ENCODE measurements around the gene CMTR1. TPM values are rescaled to one million over a fixed set of nuclear protein-coding genes. Genes with fewer than 3 reads are reported as not detected.

CMTR1 gene
- total RNA-seq, 1 experiment from 2014 or later = 22.6 TPM

- DNase-seq (ENCODE audit: low spot score) = no peak
Measured at GRCh38 chr6:37513155-37513554, 80.1 kb downstream of the CMTR1 start.

DNA sequence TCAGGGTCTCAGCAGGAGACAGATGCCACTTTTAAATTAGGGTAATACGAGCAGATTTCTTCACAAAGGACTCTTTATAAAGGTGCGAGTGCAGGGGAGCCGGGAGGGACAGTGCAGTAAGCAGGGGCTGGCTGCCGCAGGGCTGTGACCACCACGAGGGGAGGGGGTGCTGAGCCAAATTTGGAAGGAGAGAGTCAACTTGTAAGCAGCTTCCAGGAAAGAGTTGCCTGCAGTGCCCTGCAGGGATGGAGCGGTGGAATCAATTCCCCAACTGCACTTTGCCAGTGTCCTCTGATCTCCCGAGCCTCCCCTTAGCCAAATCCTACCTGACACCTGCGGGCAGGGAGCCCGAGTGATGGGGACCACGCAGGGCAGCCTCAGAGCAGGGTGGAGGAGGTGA is 80.6 kb downstream of the CMTR1 start:
- DNase-seq (ENCODE audit: low spot score) = no peak

DNA sequence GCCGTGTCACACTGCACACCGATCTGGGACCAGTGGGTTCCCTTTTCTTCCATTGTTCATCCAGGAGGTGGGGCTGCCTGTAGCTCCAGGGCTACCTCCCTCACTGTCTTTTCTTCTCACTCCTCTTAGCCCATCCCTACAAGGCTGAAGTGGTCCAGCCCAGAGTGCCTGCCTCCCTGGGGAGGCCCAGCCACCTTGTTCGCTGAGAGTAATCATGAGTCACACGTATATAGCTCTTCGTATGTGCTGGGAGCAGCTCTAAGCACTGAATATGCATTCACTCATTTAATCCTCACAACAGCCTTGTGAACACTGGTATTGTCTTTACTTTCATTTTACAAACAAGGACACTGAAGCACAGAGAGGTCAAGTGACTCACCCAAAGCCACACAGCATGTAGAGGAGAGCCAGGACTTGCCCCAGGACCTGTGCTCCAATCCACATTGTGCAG is 81.3 kb downstream of the CMTR1 start:
- peak; percentile 60 for DNase-seq (ENCODE audit: low spot score)

DNA sequence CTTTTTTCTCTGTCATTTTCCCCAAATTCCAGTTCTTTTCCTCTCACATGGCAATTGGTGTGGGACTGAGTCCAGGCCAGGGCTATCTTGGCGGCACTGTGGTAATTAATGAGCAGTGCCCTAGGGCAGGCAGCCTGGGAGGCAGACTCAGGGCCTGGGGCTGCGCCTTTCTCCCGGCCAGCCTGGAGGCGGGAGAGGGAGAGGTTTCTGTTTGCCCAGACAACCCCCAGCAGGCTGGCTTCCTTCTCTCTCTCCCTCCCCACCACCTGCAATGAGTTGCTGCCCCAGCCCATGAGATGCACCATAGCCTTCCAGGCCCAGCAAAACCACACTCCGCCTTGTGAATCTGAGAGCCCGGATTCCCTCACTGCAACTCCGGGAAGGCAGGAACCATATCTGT is 81.8 kb downstream of the CMTR1 start:
- no peak for DNase-seq (ENCODE audit: low spot score)

GRCh38 chr6:37515712-37516075 is 82.7 kb downstream of the CMTR1 start:
- no peak for DNase-seq (ENCODE audit: low spot score)

DNA sequence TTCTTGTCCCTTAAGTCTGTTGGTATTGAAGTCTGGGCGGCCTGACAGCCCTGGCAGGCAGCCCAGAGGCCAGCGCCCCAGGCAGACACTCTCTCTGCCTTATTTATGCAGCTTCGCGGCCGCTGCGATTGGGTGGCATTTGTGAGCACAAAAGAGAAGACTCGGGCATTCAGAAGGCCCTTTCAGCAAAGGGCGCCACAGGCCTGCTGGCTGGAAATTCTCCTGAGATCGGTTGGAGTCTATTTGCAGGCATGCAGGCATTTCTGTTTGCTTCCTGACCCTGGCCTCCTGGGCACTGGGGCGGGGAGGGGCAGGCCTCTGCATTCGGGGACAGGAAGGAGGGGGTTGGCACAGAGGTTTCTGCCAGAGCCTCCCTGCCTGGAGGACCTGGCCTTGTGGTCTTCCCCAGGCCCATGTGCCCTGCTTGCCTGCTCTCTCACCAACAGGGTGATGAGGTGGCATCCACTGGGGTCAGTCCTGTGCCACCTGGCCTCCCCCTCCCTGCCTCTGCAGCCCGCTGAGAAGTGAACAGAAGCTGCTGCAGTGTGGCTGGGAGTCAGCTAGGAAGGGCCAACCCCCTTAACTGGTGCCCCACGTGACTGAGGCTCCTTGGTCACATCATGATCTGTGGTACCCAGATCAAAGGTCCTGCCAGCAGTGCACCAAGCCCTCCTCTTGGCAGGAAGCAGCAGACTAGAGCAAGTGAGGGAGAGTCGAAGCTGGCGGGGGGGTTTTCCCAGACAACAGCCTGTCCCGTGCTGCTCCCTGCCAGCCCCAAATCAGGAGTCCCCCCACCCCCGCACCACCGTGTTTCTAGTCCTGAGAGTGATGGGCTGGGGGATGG is 83.3 kb downstream of the CMTR1 start:
- DNase-seq (ENCODE audit: low spot score) = peak; percentile 82

DNA sequence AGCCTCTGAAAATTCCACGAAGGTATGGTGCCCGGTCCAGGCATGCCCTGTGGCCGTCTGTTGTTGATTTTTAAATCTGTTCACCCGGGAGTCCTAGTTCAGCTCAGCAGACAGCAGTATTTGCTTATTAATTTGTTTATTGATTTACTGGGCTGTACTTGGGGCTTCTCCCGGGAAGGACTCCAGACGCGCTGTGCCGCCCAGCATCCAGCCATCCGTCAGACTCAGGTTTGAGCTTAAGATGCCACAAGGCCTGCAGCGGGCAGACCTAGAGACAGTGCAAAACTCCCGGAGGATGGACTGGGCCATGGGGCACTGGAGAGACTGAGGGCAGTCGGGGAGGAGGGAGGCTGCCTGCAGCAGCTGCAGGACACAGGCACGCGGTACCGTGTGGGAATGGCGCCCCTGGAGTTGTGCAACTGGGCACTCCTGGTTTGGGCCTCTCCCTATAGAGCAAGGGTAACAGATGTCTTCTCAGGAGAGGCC is 83.9 kb downstream of the CMTR1 start:
- DNase-seq (ENCODE audit: low spot score) = peak; percentile 25

- DNase-seq (ENCODE audit: low spot score) = peak; percentile 83
Measured at GRCh38 chr6:37517411-37517812, 84.4 kb downstream of the CMTR1 start.

DNA sequence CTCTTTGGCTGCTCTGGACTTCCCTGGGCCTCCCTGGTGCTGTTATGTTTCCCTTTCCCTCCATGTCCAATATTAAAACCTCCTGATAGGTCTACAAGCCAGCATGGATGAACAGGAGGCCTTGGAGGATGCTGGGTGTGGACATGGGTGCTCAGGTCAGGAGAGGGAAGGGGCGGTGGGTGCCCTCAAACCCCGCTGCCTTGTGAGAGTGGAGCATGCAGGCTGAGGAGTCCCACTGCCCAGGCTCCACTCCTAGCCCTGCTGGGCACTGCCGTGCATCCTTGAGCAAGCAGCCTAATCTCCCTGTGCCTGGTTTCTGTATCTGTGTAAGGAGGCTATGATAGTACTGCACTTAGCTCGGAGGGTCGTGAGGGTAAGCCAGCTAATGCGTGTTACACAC is 85.1 kb downstream of the CMTR1 start:
- no peak for DNase-seq (ENCODE audit: low spot score)

DNA sequence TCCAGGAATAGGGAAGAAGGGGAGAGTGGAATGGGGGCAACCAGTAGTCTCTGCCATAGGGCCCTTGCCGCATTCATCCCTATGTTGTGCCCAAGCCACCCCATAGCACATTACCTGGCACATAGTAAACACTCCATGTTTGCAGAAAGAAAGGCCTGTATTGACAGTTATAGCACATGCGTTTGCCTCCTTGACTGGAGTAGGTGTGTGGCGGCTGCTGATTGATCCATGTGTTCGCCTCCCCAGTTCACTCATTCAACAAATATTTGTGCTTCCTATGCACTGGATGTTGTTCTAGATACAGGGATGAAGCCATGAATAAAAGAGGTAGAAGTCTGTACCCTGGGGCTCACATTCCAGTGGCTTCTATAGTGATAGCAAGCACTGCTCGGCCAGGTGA is 86.4 kb downstream of the CMTR1 start:
- DNase-seq (ENCODE audit: low spot score) = no peak

GRCh38 chr6:37520926-37521325 is 87.9 kb downstream of the CMTR1 start:
- no peak for DNase-seq (ENCODE audit: low spot score)

- DNase-seq (ENCODE audit: low spot score) = no peak
Measured at GRCh38 chr6:37521674-37522073, 88.7 kb downstream of the CMTR1 start.

DNA sequence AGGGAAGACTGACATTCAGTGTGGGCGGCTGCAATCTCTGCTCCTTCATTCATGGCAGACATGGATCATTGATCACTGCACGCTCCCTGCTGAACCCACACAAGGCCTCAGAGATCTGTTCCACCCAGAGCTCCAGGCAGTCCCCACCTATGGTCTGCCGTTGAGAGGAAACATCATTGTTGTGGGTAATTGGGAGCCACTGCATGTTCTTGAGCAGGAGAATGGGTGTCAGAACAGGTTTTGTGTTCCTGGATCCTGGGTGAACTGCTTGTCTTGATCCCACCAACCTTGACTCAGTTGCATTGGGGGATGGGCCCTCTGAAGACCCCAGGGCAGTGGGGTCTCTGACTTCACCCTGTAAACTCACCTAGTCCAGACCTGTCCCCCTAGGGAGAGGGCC is 89.8 kb downstream of the CMTR1 start:
- no peak for DNase-seq (ENCODE audit: low spot score)

- no peak for DNase-seq (ENCODE audit: low spot score)
Measured at GRCh38 chr6:37523412-37523811, 90.4 kb downstream of the CMTR1 start.

- DNase-seq (ENCODE audit: low spot score) = peak; percentile 64
Measured at GRCh38 chr6:37524025-37524969, 91.3 kb downstream of the CMTR1 start.

- DNase-seq (ENCODE audit: low spot score) = no peak
Measured at GRCh38 chr6:37524970-37525318, 91.9 kb downstream of the CMTR1 start.

DNA sequence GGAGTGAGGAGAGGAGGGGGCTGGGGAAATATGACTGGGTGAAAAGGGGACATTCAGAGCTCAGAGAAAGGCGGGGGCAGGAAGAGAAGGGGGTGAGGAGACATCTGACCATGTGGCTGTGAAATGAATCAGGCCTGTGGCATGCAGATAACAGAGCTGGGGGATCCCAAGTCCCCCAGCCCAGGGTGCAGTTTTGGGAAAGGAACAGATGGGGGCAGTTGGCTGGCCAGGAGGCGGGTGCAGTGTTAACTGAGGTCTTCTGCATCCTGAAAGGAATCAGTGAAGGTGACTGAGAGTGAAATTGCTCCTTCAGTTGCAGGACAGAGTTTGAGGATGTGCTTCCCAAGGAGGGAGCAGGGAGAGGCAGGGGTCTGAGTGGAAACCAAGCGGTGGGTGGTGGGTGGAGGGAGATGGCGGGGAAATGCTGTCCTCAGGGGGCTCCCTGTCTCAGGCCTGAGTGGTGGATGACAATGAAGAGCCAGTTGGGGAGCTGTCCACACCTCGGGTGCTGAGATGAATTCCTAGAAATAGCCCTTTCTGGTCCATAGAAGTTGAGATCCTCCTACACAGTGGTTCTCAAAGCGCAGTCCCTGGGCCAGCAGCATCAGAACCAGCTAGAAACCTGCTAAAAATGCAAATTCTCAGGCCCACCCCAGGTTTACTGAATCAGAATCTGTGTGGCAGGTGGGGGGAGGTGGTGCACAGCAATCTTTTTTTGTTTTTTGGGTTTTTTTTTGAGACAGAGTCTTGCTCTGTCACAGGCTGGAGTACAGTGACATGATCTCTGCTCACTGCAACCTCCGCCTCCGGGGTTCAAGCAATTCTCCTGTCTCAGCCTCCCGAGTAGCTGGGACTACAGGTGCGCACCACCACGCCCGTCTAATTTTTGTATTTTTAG is 92.7 kb downstream of the CMTR1 start:
- no peak for DNase-seq (ENCODE audit: low spot score)

GRCh38 chr6:37528541-37528940 is 95.5 kb downstream of the CMTR1 start:
- no peak for DNase-seq (ENCODE audit: low spot score)

DNA sequence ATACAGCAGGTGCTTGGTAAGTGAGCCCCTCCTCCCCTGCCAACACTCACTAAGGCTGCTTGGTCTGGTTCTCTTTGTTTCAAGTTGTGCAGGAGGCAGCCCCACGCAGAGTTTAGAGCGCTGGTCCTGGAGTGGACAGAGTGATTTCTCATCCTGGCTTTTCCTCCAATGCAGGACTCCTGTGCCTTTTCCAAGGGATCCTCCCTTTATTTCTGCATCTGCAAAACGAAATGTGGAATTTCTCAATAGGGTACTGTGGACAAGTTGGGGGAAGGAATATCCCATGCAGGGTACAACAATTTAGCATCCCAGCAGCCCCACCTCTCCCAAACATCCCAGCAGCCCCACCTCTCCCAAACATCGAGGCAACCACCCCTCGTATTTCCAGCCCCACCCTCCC is 97.3 kb downstream of the CMTR1 start:
- no peak for DNase-seq (ENCODE audit: low spot score)

- no peak for DNase-seq (ENCODE audit: low spot score)
Measured at GRCh38 chr6:37531026-37531425, 98.0 kb downstream of the CMTR1 start.

Measured in H4 (cell line).